IMR-90 (cell line): ENCODE data around the gene RUNX2.

Experiments used
- BHLHE40 ChIP-seq: fragments of 150-350 bp; IDR thresholded peaks from 2 replicates; pipeline ENCODE4 v1.6.1; 2016; ENCODE audit warnings: mild to moderate bottlenecking, low read depth, low read length
- CEBPB ChIP-seq: IDR thresholded peaks from 2 replicates; pipeline ENCODE4 v1.6.1; 2012; ENCODE audit warnings: low read depth, low read length, improper control_type of control experiment
- CHD1 ChIP-seq: IDR thresholded peaks from 2 replicates; pipeline ENCODE4 v1.6.1; 2012; ENCODE audit warnings: low read depth, low read length, improper control_type of control experiment
- MAFK ChIP-seq: IDR thresholded peaks from 2 replicates; pipeline ENCODE4 v1.6.1; 2012; ENCODE audit warnings: low read depth, low read length, improper control_type of control experiment
- MXI1 ChIP-seq: IDR thresholded peaks from 2 replicates; pipeline ENCODE4 v1.6.1; 2012; ENCODE audit warnings: low read depth, mild to moderate bottlenecking, low read length, moderate library complexity, borderline replicate concordance
- NFE2L2 ChIP-seq: fragments of 150-350 bp; IDR thresholded peaks from 2 replicates; pipeline ENCODE4 v1.6.1; 2016; ENCODE audit warnings: low read depth, mild to moderate bottlenecking, low read length
- POLR2A ChIP-seq: IDR thresholded peaks from 2 replicates; pipeline ENCODE4 v1.6.1; 2012; ENCODE audit warnings: mild to moderate bottlenecking, low read depth, low read length
- RAD21 ChIP-seq: IDR thresholded peaks from 2 replicates; pipeline ENCODE4 v1.6.1; 2012; ENCODE audit warnings: low read length, improper control_type of control experiment
- RCOR1 ChIP-seq: IDR thresholded peaks from 2 replicates; pipeline ENCODE4 v1.6.1; 2012; ENCODE audit warnings: mild to moderate bottlenecking, low read length, improper control_type of control experiment; ENCODE audit not compliant: insufficient replicate concordance
- RFX5 ChIP-seq: IDR thresholded peaks from 2 replicates; pipeline ENCODE4 v1.8.0; 2012; ENCODE audit warnings: low read depth, mild to moderate bottlenecking, low read length, moderate library complexity
- SMC3 ChIP-seq: fragments of 150-350 bp; IDR thresholded peaks from 2 replicates; pipeline ENCODE4 v1.6.1; 2016; ENCODE audit warnings: low read depth, mild to moderate bottlenecking, antibody characterized with exemption, low read length, moderate library complexity
- TF ChIP-seq, protein P1 (sequence below): conservative IDR thresholded peaks from 2 replicates; pipeline ENCODE4 v1.5.1; 2012; ENCODE audit warnings: mild to moderate bottlenecking, low read depth, low read length, improper control_type of control experiment
- TF ChIP-seq, protein P2 (sequence below): fragments of 150-350 bp; IDR thresholded peaks from 2 replicates; pipeline ENCODE4 v1.6.1; 2016; ENCODE audit warnings: low read depth, mild to moderate bottlenecking, low read length, moderate library complexity, borderline replicate concordance
- TF ChIP-seq, protein P3 (sequence below): fragments of 150-350 bp; IDR thresholded peaks from 2 replicates; pipeline ENCODE4 v1.6.1; 2017; ENCODE audit warnings: mild to moderate bottlenecking, antibody characterized with exemption, low read length, low read depth

DNA sequence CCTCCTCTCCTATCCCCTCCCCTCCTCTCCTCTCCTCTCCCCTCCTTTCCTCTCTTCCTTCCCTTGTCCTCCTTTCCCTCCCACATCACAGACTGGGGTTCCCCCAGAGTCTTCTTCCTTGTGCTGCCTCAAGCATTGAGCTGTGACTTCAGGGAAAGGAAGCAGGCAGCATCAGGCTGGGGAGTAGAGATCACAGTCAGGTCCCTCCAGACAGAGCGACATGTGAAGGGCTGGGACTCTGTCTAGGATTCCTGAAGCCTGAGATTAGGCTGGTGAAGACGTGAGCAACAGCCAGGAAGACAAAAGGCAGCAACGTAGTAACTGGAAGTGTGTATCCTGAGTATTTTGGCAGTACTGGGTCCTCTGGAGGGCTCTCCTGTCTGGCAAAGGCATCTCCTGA, 315.0 kb downstream of the RUNX2 start:
- TF ChIP-seq, protein P1, sequence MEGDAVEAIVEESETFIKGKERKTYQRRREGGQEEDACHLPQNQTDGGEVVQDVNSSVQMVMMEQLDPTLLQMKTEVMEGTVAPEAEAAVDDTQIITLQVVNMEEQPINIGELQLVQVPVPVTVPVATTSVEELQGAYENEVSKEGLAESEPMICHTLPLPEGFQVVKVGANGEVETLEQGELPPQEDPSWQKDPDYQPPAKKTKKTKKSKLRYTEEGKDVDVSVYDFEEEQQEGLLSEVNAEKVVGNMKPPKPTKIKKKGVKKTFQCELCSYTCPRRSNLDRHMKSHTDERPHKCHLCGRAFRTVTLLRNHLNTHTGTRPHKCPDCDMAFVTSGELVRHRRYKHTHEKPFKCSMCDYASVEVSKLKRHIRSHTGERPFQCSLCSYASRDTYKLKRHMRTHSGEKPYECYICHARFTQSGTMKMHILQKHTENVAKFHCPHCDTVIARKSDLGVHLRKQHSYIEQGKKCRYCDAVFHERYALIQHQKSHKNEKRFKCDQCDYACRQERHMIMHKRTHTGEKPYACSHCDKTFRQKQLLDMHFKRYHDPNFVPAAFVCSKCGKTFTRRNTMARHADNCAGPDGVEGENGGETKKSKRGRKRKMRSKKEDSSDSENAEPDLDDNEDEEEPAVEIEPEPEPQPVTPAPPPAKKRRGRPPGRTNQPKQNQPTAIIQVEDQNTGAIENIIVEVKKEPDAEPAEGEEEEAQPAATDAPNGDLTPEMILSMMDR = no peak
- TF ChIP-seq MAFK = no peak
- no peak for TF ChIP-seq POLR2A
- no peak for TF ChIP-seq RAD21
- TF ChIP-seq CHD1 = no peak
- TF ChIP-seq, protein P2, sequence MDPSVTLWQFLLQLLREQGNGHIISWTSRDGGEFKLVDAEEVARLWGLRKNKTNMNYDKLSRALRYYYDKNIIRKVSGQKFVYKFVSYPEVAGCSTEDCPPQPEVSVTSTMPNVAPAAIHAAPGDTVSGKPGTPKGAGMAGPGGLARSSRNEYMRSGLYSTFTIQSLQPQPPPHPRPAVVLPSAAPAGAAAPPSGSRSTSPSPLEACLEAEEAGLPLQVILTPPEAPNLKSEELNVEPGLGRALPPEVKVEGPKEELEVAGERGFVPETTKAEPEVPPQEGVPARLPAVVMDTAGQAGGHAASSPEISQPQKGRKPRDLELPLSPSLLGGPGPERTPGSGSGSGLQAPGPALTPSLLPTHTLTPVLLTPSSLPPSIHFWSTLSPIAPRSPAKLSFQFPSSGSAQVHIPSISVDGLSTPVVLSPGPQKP = no peak
- TF ChIP-seq, protein P3, sequence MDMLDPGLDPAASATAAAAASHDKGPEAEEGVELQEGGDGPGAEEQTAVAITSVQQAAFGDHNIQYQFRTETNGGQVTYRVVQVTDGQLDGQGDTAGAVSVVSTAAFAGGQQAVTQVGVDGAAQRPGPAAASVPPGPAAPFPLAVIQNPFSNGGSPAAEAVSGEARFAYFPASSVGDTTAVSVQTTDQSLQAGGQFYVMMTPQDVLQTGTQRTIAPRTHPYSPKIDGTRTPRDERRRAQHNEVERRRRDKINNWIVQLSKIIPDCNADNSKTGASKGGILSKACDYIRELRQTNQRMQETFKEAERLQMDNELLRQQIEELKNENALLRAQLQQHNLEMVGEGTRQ = no peak
- TF ChIP-seq SMC3 = no peak
- no peak for TF ChIP-seq CEBPB
- no peak for TF ChIP-seq NFE2L2
- TF ChIP-seq MXI1 = no peak
- TF ChIP-seq RCOR1 = no peak
- no peak for TF ChIP-seq RFX5
- TF ChIP-seq BHLHE40 = no peak
